Measurements from ENCODE around the gene CHORDC1.
"Not testable (repeated sequence)": the region's sequence is repeated elsewhere in the genome, so short reads cannot be mapped to it uniquely, and the experiment has no call there.

CHORDC1 gene

DNA sequence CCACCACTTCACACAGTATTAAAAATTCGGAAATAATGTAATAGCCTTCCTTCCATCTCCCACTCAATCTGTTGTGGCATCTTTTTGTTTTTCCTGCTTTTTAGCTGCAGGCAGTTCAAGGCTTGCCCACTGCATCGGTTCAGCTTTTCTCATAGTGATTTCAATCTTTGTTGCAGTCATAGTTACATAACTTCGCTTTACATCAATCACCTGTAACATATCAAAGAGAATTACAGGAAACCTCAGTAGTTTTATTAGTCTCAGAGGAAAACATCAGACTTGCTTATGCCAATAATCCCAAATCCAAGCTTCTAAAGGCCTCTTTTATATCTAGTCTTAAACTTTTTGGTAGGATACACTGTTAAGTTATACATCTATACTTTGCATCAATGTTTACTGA is 20.5 kb downstream of the CHORDC1 start:
- Mint-ChIP-seq H3K4me1 (ENCODE audit: low read depth) (peaks cover 4% of the 10 kb centered on the region), H3K9me3 (no peaks in the 10 kb centered on the region), H3K27ac (no peak overlapping the region), H3K36me3 (ENCODE audit: low read depth) (peaks cover 43% of the 10 kb centered on the region), H3K4me3 (no peak overlapping the region), H3K27me3 (ENCODE audit: low read depth) (no peaks in the 10 kb centered on the region)
- no peak for DNase-seq (ENCODE audit: low spot score)

DNA sequence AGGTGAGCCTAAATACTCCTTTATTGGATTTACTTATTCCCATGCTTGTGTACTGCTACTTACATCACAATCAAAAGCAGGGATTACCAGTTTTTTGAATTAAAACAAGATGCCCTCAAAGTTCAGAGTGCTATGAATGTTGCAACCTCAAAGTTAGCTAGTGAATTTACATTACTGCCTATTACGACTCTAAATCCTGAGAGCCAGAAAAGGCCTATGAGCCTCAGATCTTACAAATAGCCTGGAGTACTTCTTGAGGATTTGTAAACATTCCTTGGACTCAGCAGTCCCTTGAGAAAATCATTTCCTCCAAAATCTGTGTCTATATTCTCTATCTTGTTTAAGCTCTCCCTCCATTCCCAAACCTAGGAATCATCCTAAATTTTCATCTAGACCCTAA is 25.5 kb downstream of the CHORDC1 start:
- DNase-seq (ENCODE audit: low spot score) = no peak
- no peaks in the 10 kb centered on the region for H3K27me3 Mint-ChIP-seq (ENCODE audit: low read depth)
- no peaks in the 10 kb centered on the region for H3K9me3 Mint-ChIP-seq
- H3K4me1 Mint-ChIP-seq (ENCODE audit: low read depth) = peaks cover 2% of the 10 kb centered on the region
- H3K27ac Mint-ChIP-seq = no peak overlapping the region
- H3K4me3 Mint-ChIP-seq = no peak overlapping the region
- H3K36me3 Mint-ChIP-seq (ENCODE audit: low read depth) = peaks cover 22% of the 10 kb centered on the region

DNA sequence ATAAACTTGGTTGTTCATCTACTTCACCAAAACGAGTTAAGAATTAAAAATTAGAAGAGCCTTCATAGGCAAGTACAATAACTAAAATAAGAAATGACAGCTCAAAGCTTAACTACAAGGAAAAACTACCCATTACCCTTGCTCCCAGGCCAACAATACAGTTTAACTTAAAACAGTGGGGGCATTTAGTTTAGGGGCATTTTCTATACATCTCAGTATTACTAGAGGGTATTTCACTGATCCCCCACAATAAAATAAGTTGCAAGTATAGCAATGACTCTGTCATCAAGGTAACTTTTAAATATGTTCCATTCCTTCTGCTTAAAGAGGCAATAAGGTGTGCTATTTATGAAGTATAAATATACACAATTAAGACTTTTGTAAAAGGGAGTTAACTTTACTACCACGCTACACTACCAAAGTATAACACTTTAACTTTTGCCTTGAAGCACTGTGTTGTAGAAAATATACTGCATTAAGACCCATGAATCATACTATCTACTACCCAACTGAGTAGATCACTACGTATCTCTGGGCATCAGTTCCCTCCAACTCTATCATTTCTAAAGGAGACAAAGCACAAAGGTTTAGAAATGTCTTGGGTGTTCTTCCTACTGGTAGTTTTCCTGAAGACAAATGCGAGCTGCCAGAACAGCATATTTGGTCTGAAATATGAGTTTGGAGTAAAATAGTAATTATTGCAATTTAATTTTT is 29.8 kb downstream of the CHORDC1 start:
- peaks cover 9% of the 10 kb centered on the region for H3K36me3 Mint-ChIP-seq (ENCODE audit: low read depth)
- no peak overlapping the region for H3K27ac Mint-ChIP-seq
- H3K9me3 Mint-ChIP-seq = no peaks in the 10 kb centered on the region
- no peaks in the 10 kb centered on the region for H3K4me1 Mint-ChIP-seq (ENCODE audit: low read depth)
- DNase-seq (ENCODE audit: low spot score) = no peak
- H3K4me3 Mint-ChIP-seq = no peak overlapping the region
- no peaks in the 10 kb centered on the region for H3K27me3 Mint-ChIP-seq (ENCODE audit: low read depth)

DNA sequence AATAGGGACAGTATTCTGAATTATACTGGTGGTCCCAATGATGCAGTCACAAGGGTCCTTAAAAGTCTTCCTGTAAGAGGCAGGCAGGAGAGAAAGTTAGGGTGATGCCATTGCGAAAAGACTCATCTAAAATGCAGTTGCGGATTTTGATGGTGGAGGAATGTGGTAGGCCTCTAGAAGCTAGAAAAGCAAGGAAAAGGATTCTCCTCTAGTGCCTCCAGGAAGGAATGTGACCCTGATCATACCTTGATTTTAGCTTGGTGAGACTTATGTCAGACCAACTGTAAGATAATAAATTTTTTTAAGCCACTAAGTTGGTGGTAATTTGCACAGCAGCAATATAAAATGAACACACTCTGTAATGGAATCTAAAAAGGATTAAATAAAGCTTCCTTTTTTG is 33.8 kb downstream of the CHORDC1 start:
- Mint-ChIP-seq H3K36me3 (ENCODE audit: low read depth) (peaks cover 4% of the 10 kb centered on the region), H3K27me3 (ENCODE audit: low read depth) (no peaks in the 10 kb centered on the region), H3K27ac (no peak overlapping the region), H3K9me3 (no peaks in the 10 kb centered on the region), H3K4me3 (no peak overlapping the region), H3K4me1 (ENCODE audit: low read depth) (no peaks in the 10 kb centered on the region)
- DNase-seq (ENCODE audit: low spot score) = no peak

DNA sequence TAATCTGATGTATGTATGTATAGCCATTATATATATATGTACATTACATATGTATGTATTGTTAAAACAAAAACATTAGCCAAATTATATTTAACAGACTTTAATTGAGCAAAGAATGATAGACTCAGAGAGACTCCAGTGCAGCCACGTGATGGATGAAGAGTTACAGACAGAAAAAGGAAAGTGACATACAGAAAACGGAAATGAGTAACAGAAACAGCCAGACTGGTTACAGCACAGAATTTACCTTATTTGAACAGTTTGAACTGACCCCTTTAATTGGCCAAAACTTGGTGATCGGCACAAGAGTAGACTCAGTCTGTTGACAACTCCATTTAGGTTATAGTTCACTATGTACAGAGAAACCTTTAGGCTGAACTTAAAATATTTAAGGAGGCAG is 35.0 kb downstream of the CHORDC1 start:
- Mint-ChIP-seq H3K4me1 (ENCODE audit: low read depth) (no peaks in the 10 kb centered on the region), H3K27me3 (ENCODE audit: low read depth) (peaks cover 3% of the 10 kb centered on the region), H3K9me3 (no peaks in the 10 kb centered on the region)

DNA sequence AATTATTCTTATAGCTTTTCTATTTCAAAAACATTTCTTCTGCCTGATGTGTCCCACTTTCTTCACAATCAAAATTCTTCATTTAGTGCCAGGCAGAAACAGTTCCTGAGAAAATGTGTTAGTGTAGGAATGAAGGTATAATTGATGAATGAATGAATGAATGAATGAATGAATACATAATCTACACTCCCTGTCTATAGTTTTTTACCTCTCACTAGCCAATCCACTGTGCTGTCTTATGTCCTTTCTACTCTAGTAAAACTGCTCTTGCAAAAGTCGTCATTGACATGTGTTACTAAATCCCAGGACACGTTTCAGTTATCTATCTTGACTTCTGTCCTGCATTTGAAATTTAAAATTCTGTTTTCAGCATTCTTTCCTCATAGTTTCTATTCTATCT is 42.9 kb downstream of the CHORDC1 start:
- H3K36me3 Mint-ChIP-seq (ENCODE audit: low read depth) = no peaks in the 10 kb centered on the region
- no peaks in the 10 kb centered on the region for H3K4me1 Mint-ChIP-seq (ENCODE audit: low read depth)
- no peaks in the 10 kb centered on the region for H3K9me3 Mint-ChIP-seq
- H3K27ac Mint-ChIP-seq = no peak overlapping the region
- peaks cover 4% of the 10 kb centered on the region for H3K27me3 Mint-ChIP-seq (ENCODE audit: low read depth)
- DNase-seq (ENCODE audit: low spot score) = no peak
- H3K4me3 Mint-ChIP-seq = no peak overlapping the region

More for the DNA sequence above, 35.0 kb downstream of the CHORDC1 start:
- DNase-seq (ENCODE audit: low spot score) = no peak
- H3K27ac Mint-ChIP-seq = no peak overlapping the region
- H3K36me3 Mint-ChIP-seq (ENCODE audit: low read depth) = peaks cover 4% of the 10 kb centered on the region
- no peak overlapping the region for H3K4me3 Mint-ChIP-seq

DNA sequence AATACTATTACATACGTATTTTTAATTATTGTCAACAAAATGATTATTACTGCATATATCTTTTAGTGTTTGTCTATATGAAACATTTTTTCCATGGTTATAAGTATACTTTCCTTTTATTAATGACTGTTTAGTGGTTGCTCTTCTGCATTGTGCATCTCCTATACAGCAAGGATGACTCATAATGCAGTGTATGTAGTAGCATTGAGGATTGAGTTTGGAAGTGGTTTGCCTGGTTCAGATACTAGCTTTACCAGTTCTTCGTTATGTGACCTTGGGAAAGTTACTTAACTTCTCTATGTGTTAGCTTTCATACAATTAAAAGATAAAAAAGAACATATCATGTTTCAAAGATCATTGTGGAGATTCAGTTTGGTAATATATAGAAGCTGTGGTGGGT is 44.1 kb downstream of the CHORDC1 start:
- peaks cover 3% of the 10 kb centered on the region for H3K27me3 Mint-ChIP-seq (ENCODE audit: low read depth)
- no peak for DNase-seq (ENCODE audit: low spot score)
- no peak overlapping the region for H3K27ac Mint-ChIP-seq
- no peaks in the 10 kb centered on the region for H3K36me3 Mint-ChIP-seq (ENCODE audit: low read depth)
- H3K4me1 Mint-ChIP-seq (ENCODE audit: low read depth) = no peaks in the 10 kb centered on the region
- no peaks in the 10 kb centered on the region for H3K9me3 Mint-ChIP-seq
- no peak overlapping the region for H3K4me3 Mint-ChIP-seq

DNA sequence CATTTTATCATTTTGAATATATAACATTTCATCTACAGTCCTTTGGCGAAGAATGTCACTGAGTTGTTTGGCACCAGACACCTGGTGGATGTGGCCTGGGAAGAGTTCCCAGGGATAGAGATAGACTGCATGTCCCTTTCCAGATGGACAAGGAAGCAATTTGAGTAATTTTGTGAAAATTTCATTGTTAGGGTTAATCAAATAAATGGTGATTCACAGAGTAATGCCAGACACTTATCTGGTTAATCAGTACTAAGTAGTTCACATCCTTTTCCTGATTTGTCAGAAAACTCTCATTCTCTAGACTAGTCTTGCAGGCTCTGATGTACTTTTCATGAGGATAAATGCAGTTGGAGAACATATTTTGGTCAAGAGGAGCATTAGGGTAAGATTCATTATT is 46.8 kb downstream of the CHORDC1 start:
- Mint-ChIP-seq H3K36me3 (ENCODE audit: low read depth) (no peaks in the 10 kb centered on the region), H3K27me3 (ENCODE audit: low read depth) (peaks cover 2% of the 10 kb centered on the region), H3K4me1 (ENCODE audit: low read depth) (no peaks in the 10 kb centered on the region), H3K27ac (no peak overlapping the region), H3K4me3 (no peak overlapping the region), H3K9me3 (no peaks in the 10 kb centered on the region)
- DNase-seq (ENCODE audit: low spot score) = no peak

DNA sequence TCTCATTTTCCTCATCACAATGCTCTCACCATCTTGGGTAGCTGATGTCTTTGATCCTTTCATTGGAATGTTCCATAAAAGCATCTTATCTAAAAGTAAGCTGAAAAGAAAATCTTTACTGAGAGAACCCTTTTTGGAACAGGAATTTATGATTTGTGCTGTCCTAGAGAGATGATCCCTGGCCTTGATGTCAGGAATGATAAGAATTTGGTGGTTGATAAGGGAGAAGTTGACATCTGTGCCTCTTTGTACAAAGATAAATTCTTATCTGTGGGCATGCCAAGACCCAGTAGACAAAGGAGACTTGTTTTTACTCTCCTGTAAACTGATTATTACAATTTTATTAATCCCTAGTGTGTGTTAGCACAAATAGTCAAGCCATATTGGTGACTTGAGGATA is 51.5 kb downstream of the CHORDC1 start:
- no peaks in the 10 kb centered on the region for H3K9me3 Mint-ChIP-seq
- H3K36me3 Mint-ChIP-seq (ENCODE audit: low read depth) = no peaks in the 10 kb centered on the region
- no peak for DNase-seq (ENCODE audit: low spot score)
- no peaks in the 10 kb centered on the region for H3K4me1 Mint-ChIP-seq (ENCODE audit: low read depth)
- no peak overlapping the region for H3K4me3 Mint-ChIP-seq
- H3K27ac Mint-ChIP-seq = no peak overlapping the region
- peaks cover 4% of the 10 kb centered on the region for H3K27me3 Mint-ChIP-seq (ENCODE audit: low read depth)

DNA sequence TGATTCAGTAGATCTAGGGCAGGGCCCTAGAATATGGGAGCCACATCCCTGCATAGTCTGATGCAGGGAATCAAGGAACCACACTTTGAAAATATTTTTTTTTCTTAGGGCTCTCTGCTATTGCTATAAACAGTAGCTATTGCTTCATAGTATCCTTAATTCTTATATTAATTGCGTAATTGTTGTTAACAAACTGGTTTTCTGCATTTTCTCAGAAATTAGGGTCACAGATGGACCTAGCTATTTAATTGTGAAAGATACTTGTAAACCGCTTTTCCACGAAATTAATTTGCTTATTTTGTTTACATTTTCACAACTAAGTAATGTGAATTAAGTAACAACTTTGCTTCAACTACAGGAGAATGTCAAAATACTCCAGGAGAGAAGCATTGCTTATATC is 54.3 kb downstream of the CHORDC1 start:
- no peak for DNase-seq (ENCODE audit: low spot score)
- Mint-ChIP-seq H3K4me3 (no peak overlapping the region), H3K4me1 (ENCODE audit: low read depth) (no peaks in the 10 kb centered on the region), H3K9me3 (no peaks in the 10 kb centered on the region), H3K27me3 (ENCODE audit: low read depth) (peaks cover 2% of the 10 kb centered on the region), H3K27ac (no peak overlapping the region), H3K36me3 (ENCODE audit: low read depth) (no peaks in the 10 kb centered on the region)

DNA sequence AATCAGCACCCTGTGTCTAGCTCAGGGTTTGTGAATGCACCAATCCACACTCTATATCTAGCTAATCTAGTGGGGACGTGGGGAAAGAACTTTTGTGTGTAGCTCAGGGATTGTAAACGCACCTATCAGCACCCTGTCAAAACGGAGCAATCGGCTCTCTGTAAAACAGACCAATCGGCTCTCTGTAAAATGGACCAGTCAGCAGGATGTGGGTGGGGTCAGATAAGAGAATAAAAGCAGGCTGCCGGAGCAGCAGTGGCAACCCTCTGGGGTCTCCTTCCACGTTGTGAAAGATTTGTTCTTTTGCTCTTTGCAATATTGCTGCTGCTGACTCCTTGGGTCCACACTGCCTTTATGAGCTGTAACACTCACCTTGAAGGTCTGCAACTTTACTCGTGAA is 55.1 kb downstream of the CHORDC1 start:
- H3K9me3 Mint-ChIP-seq; H3K27ac Mint-ChIP-seq; DNase-seq (ENCODE audit: low spot score); H3K4me3 Mint-ChIP-seq; H3K4me1 Mint-ChIP-seq (ENCODE audit: low read depth); H3K27me3 Mint-ChIP-seq (ENCODE audit: low read depth); H3K36me3 Mint-ChIP-seq (ENCODE audit: low read depth): not testable (repeated sequence)

DNA sequence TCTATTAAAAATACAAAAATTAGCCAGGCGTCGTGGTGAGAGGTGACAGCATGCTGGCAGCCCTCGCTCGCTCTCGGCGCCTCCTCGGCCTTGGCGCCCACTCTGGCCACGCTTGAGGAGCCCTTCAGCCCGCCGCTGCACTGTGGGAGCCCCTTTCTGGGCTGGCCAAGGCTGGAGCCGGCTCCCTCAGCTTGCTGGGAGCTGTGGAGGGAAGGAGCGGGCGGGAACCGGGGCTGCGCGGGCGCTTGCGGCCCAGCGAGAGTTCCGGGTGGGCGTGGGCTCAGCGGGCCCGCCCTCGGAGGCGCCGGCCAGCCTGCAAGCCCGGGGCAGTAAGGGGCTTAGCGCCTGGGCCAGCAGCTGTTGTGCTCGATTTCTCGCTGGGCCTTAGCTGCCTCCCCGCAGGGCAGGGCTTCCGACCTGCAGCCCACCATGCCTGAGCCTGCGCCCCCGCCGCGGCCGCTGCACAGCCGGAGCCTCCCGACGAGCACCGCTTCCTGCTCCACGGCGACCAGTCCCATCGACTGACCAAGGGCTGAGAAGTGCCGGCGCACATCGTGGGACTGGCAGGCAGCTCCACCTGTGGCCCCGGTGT is 55.8 kb downstream of the CHORDC1 start:
- not testable (repeated sequence) for DNase-seq (ENCODE audit: low spot score); H3K36me3 Mint-ChIP-seq (ENCODE audit: low read depth); H3K4me1 Mint-ChIP-seq (ENCODE audit: low read depth)

More for the DNA sequence above, 55.8 kb downstream of the CHORDC1 start:
- not testable (repeated sequence) for H3K9me3 Mint-ChIP-seq; H3K4me3 Mint-ChIP-seq; H3K27me3 Mint-ChIP-seq (ENCODE audit: low read depth); H3K27ac Mint-ChIP-seq

Measured in T-helper 2 cell treated with Interferon-gamma antibody and Interleukin-4, amounts not matched to agents 5 μg/mL and 100 μg/mL, for 36 hours (primary cell).